ENCODE data around the gene PRKCE.
"Not testable (repeated sequence)": the region's sequence is repeated elsewhere in the genome, so short reads cannot be mapped to it uniquely, and the experiment has no call there.

PRKCE gene

DNA sequence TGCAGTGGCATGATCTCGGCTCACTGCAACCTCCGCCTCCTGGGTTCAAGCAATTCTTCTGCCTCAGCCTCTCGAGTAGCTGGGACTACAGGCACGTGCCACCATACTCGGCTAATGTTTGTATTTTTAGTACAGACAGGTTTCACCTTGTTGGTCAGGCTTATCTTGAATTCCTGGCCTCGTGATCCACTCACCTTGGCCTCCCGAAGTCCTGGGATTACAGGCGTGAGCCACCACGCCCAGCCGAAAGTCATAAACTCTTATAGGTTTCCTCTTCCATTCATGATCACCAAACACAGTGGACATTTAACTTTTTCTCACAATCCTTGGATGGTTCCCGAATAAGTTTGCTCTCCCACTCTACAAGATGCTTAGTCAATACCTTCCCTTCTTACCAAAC lies 552.2 kb downstream of the PRKCE start:
- not testable (repeated sequence) for H3K36me3 Mint-ChIP-seq (ENCODE audit: low read depth); DNase-seq (ENCODE audit: low spot score); H3K27ac Mint-ChIP-seq; H3K27me3 Mint-ChIP-seq (ENCODE audit: low read depth)
- H3K9me3 Mint-ChIP-seq: peaks cover 24% of the 10 kb centered on the region
- H3K4me1 Mint-ChIP-seq (ENCODE audit: low read depth): peaks cover 45% of the 10 kb centered on the region
- H3K4me3 Mint-ChIP-seq: peak overlapping the region; percentile 46

- peaks cover 23% of the 10 kb centered on the region for H3K27me3 Mint-ChIP-seq (ENCODE audit: low read depth)
- H3K27ac Mint-ChIP-seq: no peak overlapping the region
- H3K9me3 Mint-ChIP-seq: peaks cover 41% of the 10 kb centered on the region
- H3K4me3 Mint-ChIP-seq: no peak overlapping the region
- H3K4me1 Mint-ChIP-seq (ENCODE audit: low read depth): peaks cover 22% of the 10 kb centered on the region
- no peak for DNase-seq (ENCODE audit: low spot score)
- peaks cover 8% of the 10 kb centered on the region for H3K36me3 Mint-ChIP-seq (ENCODE audit: low read depth)
Observed at GRCh38 chr2:46207591-46207990, 556.1 kb downstream of the PRKCE start.

GRCh38 chr2:46208766-46209165 lies 557.3 kb downstream of the PRKCE start:
- H3K36me3 Mint-ChIP-seq (ENCODE audit: low read depth): peaks cover 8% of the 10 kb centered on the region
- no peak for DNase-seq (ENCODE audit: low spot score)
- peaks cover 48% of the 10 kb centered on the region for H3K9me3 Mint-ChIP-seq
- no peak overlapping the region for H3K27ac Mint-ChIP-seq
- peaks cover 35% of the 10 kb centered on the region for H3K27me3 Mint-ChIP-seq (ENCODE audit: low read depth)
- H3K4me3 Mint-ChIP-seq: no peak overlapping the region
- H3K4me1 Mint-ChIP-seq (ENCODE audit: low read depth): peaks cover 13% of the 10 kb centered on the region

DNA sequence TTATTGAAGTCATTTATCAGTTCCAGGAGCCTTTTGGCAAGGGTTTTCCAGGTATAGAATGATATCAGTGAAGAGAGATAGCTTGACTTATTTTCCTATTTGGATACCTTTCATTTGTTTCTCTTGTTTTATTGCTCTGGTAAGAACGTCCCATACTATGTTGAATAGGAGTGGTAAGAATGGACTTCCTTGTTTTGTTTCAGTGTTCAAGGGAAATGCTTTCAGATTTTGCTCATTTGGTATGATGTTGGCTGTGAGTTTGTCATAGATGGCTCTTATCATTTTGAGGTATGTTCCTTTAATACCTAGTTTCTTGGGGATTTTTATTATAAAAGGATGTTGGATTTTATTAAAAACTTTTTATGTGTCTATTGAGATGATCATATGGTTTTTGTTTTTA lies 558.6 kb downstream of the PRKCE start:
- Mint-ChIP-seq H3K4me3 (no peak overlapping the region), H3K4me1 (ENCODE audit: low read depth) (peaks cover 8% of the 10 kb centered on the region), H3K27me3 (ENCODE audit: low read depth) (peaks cover 40% of the 10 kb centered on the region), H3K36me3 (ENCODE audit: low read depth) (peaks cover 9% of the 10 kb centered on the region), H3K9me3 (peaks cover 52% of the 10 kb centered on the region), H3K27ac (no peak overlapping the region)
- DNase-seq (ENCODE audit: low spot score): no peak

GRCh38 chr2:46211461-46211860 lies 560.0 kb downstream of the PRKCE start:
- Mint-ChIP-seq H3K9me3 (peaks cover 59% of the 10 kb centered on the region), H3K27me3 (ENCODE audit: low read depth) (peaks cover 43% of the 10 kb centered on the region), H3K4me3 (no peak overlapping the region), H3K4me1 (ENCODE audit: low read depth) (peaks cover 8% of the 10 kb centered on the region), H3K36me3 (ENCODE audit: low read depth) (peaks cover 11% of the 10 kb centered on the region), H3K27ac (no peak overlapping the region)
- no peak for DNase-seq (ENCODE audit: low spot score)

DNA sequence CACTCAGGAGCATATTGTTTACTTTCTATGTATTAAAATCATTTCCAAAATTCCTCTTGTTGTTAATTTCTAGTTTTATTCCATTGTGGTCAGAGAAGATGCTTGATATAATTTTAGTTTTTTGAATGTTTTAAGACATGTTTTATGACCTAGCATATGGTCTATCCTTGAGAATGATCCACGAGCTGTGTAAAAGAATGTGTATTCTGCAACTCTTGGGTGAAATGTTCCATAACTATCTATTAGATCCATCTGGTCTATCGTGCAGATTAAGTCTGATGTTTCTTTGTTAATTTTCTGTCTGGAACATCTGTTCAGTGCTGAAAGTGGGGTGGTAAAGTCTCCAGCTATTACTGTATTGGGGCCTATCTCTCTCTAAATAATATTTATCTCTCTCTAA lies 562.4 kb downstream of the PRKCE start:
- peaks cover 9% of the 10 kb centered on the region for H3K36me3 Mint-ChIP-seq (ENCODE audit: low read depth)
- DNase-seq (ENCODE audit: low spot score): no peak
- H3K27me3 Mint-ChIP-seq (ENCODE audit: low read depth): peaks cover 34% of the 10 kb centered on the region
- H3K9me3 Mint-ChIP-seq: peaks cover 52% of the 10 kb centered on the region
- H3K27ac Mint-ChIP-seq: no peak overlapping the region
- H3K4me3 Mint-ChIP-seq: no peak overlapping the region
- no peaks in the 10 kb centered on the region for H3K4me1 Mint-ChIP-seq (ENCODE audit: low read depth)

- Mint-ChIP-seq H3K4me3 (no peak overlapping the region), H3K36me3 (ENCODE audit: low read depth) (peaks cover 9% of the 10 kb centered on the region), H3K27me3 (ENCODE audit: low read depth) (peaks cover 53% of the 10 kb centered on the region), H3K9me3 (peaks cover 47% of the 10 kb centered on the region), H3K27ac (no peak overlapping the region), H3K4me1 (ENCODE audit: low read depth) (peaks cover 9% of the 10 kb centered on the region)
- DNase-seq (ENCODE audit: low spot score): no peak
Observed at GRCh38 chr2:46216213-46216612, 564.7 kb downstream of the PRKCE start.

DNA sequence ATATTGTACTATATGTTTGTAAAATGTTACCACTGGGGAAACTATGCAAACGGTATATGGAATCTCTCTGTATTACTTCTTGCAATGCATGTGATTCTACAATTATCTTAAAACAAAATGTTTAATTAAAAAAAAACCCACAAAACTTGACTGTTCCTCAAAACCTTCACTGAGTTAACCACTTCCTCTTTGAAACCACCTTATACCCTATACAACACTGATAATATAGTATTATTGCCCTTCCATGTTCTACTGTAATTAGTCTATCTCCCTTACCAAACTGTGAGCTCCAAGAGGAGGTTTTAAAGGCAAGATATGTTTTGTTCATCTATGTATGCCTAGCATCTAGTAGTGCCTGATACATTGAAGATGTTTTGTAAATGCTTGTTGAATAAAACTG lies 572.0 kb downstream of the PRKCE start:
- peak overlapping the region; percentile 42 for H3K4me3 Mint-ChIP-seq

GRCh38 chr2:46225150-46225625 lies 573.7 kb downstream of the PRKCE start:
- H3K36me3 Mint-ChIP-seq (ENCODE audit: low read depth): peaks cover 5% of the 10 kb centered on the region
- H3K27ac Mint-ChIP-seq: no peak overlapping the region
- DNase-seq (ENCODE audit: low spot score): no peak
- peaks cover 36% of the 10 kb centered on the region for H3K4me1 Mint-ChIP-seq (ENCODE audit: low read depth)
- peaks cover 56% of the 10 kb centered on the region for H3K27me3 Mint-ChIP-seq (ENCODE audit: low read depth)
- H3K9me3 Mint-ChIP-seq: peaks cover 19% of the 10 kb centered on the region
- no peak overlapping the region for H3K4me3 Mint-ChIP-seq

More for the DNA sequence above, 572.0 kb downstream of the PRKCE start:
- Mint-ChIP-seq H3K9me3 (peaks cover 31% of the 10 kb centered on the region), H3K4me1 (ENCODE audit: low read depth) (peaks cover 32% of the 10 kb centered on the region), H3K27ac (peak overlapping the region; percentile 31), H3K27me3 (ENCODE audit: low read depth) (peaks cover 63% of the 10 kb centered on the region)
- H3K36me3 Mint-ChIP-seq (ENCODE audit: low read depth); DNase-seq (ENCODE audit: low spot score): not testable (repeated sequence)

- H3K27me3 Mint-ChIP-seq (ENCODE audit: low read depth): peaks cover 50% of the 10 kb centered on the region
- peaks cover 5% of the 10 kb centered on the region for H3K36me3 Mint-ChIP-seq (ENCODE audit: low read depth)
- H3K4me1 Mint-ChIP-seq (ENCODE audit: low read depth): peaks cover 40% of the 10 kb centered on the region
- no peak overlapping the region for H3K4me3 Mint-ChIP-seq
- H3K9me3 Mint-ChIP-seq: peaks cover 19% of the 10 kb centered on the region
- no peak for DNase-seq (ENCODE audit: low spot score)
- no peak overlapping the region for H3K27ac Mint-ChIP-seq
Observed at GRCh38 chr2:46225730-46226129, 574.3 kb downstream of the PRKCE start.

DNA sequence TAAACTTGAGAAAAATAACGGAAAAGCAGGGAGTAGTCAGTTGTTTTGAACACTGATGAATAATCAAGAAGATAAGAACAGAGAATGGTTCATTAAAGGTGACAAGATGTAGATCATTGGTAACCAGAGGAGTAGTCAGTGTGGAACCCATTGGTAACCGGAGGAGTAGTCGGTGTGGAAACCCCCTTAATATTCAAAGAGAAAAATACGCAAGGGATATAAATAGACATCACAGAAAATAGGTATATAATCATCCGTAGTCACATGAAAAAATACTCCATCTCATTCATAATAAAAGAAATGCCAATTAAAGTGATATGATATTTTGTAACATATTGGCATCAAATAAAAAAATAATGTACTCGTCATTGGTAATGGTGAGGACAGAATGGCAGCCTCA lies 575.1 kb downstream of the PRKCE start:
- Mint-ChIP-seq H3K9me3 (peaks cover 19% of the 10 kb centered on the region), H3K27me3 (ENCODE audit: low read depth) (peaks cover 41% of the 10 kb centered on the region), H3K4me1 (ENCODE audit: low read depth) (peaks cover 44% of the 10 kb centered on the region), H3K27ac (no peak overlapping the region), H3K36me3 (ENCODE audit: low read depth) (peaks cover 5% of the 10 kb centered on the region), H3K4me3 (no peak overlapping the region)
- no peak for DNase-seq (ENCODE audit: low spot score)

DNA sequence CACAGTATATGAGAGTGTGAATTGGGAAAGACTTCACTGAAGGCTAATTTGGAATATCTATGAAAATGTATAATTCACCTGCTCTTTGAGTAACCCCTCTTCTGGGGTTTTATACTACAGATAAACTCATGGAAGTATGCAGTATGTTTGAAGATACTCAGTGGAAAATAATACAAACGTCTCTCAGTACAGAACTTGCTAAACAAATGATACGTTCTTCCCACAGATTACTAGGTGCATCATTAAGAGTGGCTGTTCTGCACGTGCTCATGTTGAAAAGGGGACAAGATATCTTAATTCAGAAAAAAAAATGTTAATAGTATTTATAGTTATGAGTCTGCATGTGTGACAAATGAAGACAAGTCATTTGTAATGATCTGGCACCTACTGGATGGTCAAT lies 575.5 kb downstream of the PRKCE start:
- Mint-ChIP-seq H3K4me3 (no peak overlapping the region), H3K27ac (no peak overlapping the region), H3K36me3 (ENCODE audit: low read depth) (peaks cover 5% of the 10 kb centered on the region), H3K27me3 (ENCODE audit: low read depth) (peaks cover 37% of the 10 kb centered on the region), H3K4me1 (ENCODE audit: low read depth) (peaks cover 44% of the 10 kb centered on the region), H3K9me3 (peaks cover 19% of the 10 kb centered on the region)
- no peak for DNase-seq (ENCODE audit: low spot score)

DNA sequence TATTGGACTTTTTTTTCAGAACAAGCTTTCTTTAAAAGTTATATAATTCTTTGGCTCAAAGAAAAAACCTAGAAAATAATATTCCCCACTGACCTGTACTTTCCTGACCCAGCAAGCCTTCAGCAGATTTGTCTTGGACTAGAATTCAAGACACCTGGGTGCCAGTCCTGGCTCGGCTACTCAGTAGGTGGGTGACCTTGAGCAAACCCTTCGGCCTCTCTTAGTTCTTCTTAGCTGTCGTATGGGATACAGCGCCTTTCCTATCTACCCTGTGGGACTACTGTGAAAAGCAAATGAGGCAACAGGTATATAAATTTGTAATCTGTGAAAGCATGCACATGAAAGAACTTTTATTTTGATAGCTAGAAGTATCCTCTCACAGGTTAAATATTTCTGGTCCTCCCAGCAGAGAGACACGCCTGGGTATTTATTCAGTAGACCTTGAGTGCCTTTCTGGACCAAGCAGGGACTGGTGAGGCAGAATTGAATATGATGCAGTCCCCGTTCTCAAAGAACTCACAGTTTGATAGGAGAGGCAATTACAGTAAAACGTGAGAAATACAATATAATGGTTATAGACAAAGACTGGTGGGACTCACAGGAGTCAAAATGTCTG lies 576.3 kb downstream of the PRKCE start:
- peaks cover 33% of the 10 kb centered on the region for H3K27me3 Mint-ChIP-seq (ENCODE audit: low read depth)
- peaks cover 42% of the 10 kb centered on the region for H3K4me1 Mint-ChIP-seq (ENCODE audit: low read depth)
- peaks cover 17% of the 10 kb centered on the region for H3K9me3 Mint-ChIP-seq
- no peak overlapping the region for H3K4me3 Mint-ChIP-seq
- no peak overlapping the region for H3K27ac Mint-ChIP-seq
- peaks cover 5% of the 10 kb centered on the region for H3K36me3 Mint-ChIP-seq (ENCODE audit: low read depth)
- no peak for DNase-seq (ENCODE audit: low spot score)

DNA sequence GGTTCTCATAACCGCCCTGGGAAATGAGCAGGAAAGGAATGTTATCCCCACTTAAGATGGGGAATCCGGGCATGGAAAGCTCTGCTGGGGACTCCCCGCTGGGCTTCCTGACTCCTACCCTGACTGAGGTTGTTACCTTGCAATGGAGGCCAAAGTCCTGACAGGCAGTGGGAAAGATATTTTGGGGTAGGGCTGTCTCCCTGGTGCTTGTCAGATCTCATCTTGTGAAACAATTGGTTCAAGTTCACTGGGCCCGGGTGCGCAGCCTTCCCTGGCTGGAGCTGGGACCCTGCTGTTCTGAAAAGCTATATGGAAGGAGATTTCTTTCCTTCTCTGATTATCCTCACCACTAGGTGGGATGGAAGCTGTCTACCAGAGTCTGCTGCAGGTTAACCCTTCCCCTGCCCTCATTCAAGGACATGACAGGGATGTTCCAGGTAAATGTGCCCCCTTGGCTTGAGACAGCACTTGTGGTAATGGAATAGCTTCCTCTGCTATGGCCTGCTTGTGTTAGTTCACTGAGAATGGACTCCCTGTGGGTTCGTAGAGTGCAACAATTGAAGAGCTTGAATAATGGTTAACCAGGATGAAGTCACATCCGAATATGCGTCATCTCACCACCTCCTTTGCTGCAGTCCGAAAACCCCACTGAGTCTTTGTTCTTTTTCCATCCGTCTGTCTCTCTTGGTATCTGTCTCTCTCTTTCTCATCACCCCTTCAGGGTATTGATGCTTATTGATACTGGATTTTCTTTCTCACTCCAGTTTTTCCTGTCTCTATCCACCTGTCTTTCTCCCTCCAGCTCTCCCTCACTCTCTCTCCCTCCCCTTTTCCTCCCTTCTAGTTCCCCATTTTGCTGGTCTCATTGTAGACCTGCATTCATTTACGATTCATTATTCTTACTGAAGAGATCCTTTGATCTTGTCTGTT lies 577.9 kb downstream of the PRKCE start:
- peak overlapping the region; percentile 55 for H3K4me3 Mint-ChIP-seq
- peaks cover 6% of the 10 kb centered on the region for H3K9me3 Mint-ChIP-seq
- peak overlapping the region; percentile 90 for H3K27ac Mint-ChIP-seq
- peak; percentile 54 for DNase-seq (ENCODE audit: low spot score)
- peaks cover 28% of the 10 kb centered on the region for H3K4me1 Mint-ChIP-seq (ENCODE audit: low read depth)
- H3K27me3 Mint-ChIP-seq (ENCODE audit: low read depth): peaks cover 26% of the 10 kb centered on the region
- H3K36me3 Mint-ChIP-seq (ENCODE audit: low read depth): no peaks in the 10 kb centered on the region
